Pons (tissue), 1 donor: ENCODE results near the gene MROH8.
A peak's percentile ranks its signal among the peaks of the same experiment; 100 is the strongest.

Experiments
- DNase-seq: peaks from one replicate; pipeline ENCODE4 v3.0.0-alpha.2; 2016; ENCODE audit warnings: low spot score

The MROH8 gene

GRCh38 chr20:37198932-37199660, 19.7 kb upstream of the MROH8 start:
- no peak for DNase-seq

- DNase-seq: no peak
These were observed 15.5 kb upstream of the MROH8 start for GRCh38 chr20:37194621-37195417.

- no peak for DNase-seq
These were observed 14.5 kb upstream of the MROH8 start for GRCh38 chr20:37193821-37194220.

- DNase-seq: no peak
These were observed 13.9 kb upstream of the MROH8 start for GRCh38 chr20:37193226-37193625.

GRCh38 chr20:37192137-37192854, 12.9 kb upstream of the MROH8 start:
- peak; percentile 99 for DNase-seq

- DNase-seq: no peak
These were observed 11.2 kb upstream of the MROH8 start for GRCh38 chr20:37190354-37191112.

- DNase-seq: no peak
These were observed 10.2 kb upstream of the MROH8 start for GRCh38 chr20:37189416-37190016.

- DNase-seq: no peak
These were observed 9.4 kb upstream of the MROH8 start for GRCh38 chr20:37188787-37189186.

- no peak for DNase-seq
These were observed 6.3 kb upstream of the MROH8 start for GRCh38 chr20:37185686-37186085.

GRCh38 chr20:37179683-37180524, 556 bp upstream of the MROH8 start:
- peak; percentile 22 for DNase-seq

- DNase-seq: no peak
These were observed 6.5 kb downstream of the MROH8 start for GRCh38 chr20:37172836-37173235.

GRCh38 chr20:37166867-37167266, 12.5 kb downstream of the MROH8 start:
- no peak for DNase-seq

GRCh38 chr20:37165031-37165430, 14.3 kb downstream of the MROH8 start:
- DNase-seq: no peak

- DNase-seq: no peak
These were observed 15.4 kb downstream of the MROH8 start for GRCh38 chr20:37163832-37164554.

GRCh38 chr20:37162646-37163045, 16.7 kb downstream of the MROH8 start:
- DNase-seq: no peak

- no peak for DNase-seq
These were observed 17.4 kb downstream of the MROH8 start for GRCh38 chr20:37161830-37162549.

- DNase-seq: no peak
These were observed 18.7 kb downstream of the MROH8 start for GRCh38 chr20:37160683-37161082.

- DNase-seq: no peak
These were observed 21.1 kb downstream of the MROH8 start for GRCh38 chr20:37158248-37158647.

- DNase-seq: no peak
These were observed 23.4 kb downstream of the MROH8 start for GRCh38 chr20:37155987-37156386.
